Stimulated activated CD4-positive, alpha-beta T cell treated with anti-CD3 and anti-CD28 coated beads, TNF-alpha, amount 100 ng/mL, for 48 hours (primary cell): ENCODE data around the gene OLIG3.

ENCODE experiments used
- DNase-seq, 3 donors: peaks; one replicate each; pipeline ENCODE4 v3.0.0-alpha.2; 2020; ENCODE audit warnings: low read depth in 3 of 3

Gene OLIG3

GRCh38 chr6:137494281-137494987 lies at the start of gene OLIG3:
TSS of gene OLIG3 (minus strand) at chr6:137494394. CDS start at chr6:137494170, 224 bp downstream.
- DNase-seq: no peak

GRCh38 chr6:137543114-137543513 lies 48.9 kb upstream of the OLIG3 start:
- DNase-seq: no peak

GRCh38 chr6:137542713-137543112 lies 48.5 kb upstream of the OLIG3 start:
- no peak for DNase-seq

GRCh38 chr6:137541534-137542063 lies 47.4 kb upstream of the OLIG3 start:
- no peak for DNase-seq

GRCh38 chr6:137536104-137536773 lies 42.0 kb upstream of the OLIG3 start:
- DNase-seq: no peak

GRCh38 chr6:137531376-137532092 lies 37.3 kb upstream of the OLIG3 start:
- no peak for DNase-seq

- DNase-seq: no peak
These were observed 36.2 kb upstream of the OLIG3 start for GRCh38 chr6:137530404-137530803.

GRCh38 chr6:137522831-137523230 lies 28.6 kb upstream of the OLIG3 start:
- no peak for DNase-seq

GRCh38 chr6:137522198-137522798 lies 28.1 kb upstream of the OLIG3 start:
- no peak for DNase-seq

GRCh38 chr6:137520520-137520919 lies 26.3 kb upstream of the OLIG3 start:
- no peak for DNase-seq

- no peak for DNase-seq
These were observed 25.5 kb upstream of the OLIG3 start for GRCh38 chr6:137519629-137520176.

GRCh38 chr6:137518386-137518983 lies 24.3 kb upstream of the OLIG3 start:
- no peak for DNase-seq

- DNase-seq: no peak
These were observed 20.2 kb upstream of the OLIG3 start for GRCh38 chr6:137514418-137514817.

- no peak for DNase-seq
These were observed 18.8 kb upstream of the OLIG3 start for GRCh38 chr6:137512757-137513605.

- DNase-seq: no peak
These were observed 16.7 kb upstream of the OLIG3 start for GRCh38 chr6:137510923-137511322.

- DNase-seq: no peak
These were observed 4.4 kb upstream of the OLIG3 start for GRCh38 chr6:137498481-137499190.

GRCh38 chr6:137497721-137498463 lies 3.7 kb upstream of the OLIG3 start:
- DNase-seq: no peak

- no peak for DNase-seq
These were observed 2.9 kb upstream of the OLIG3 start for GRCh38 chr6:137496909-137497720.
